HL-60 (cell line): ENCODE data around the gene CENPP.

ENCODE experiments used
- POLR2AphosphoS5 ChIP-seq: IDR thresholded peaks from 2 replicates; pipeline ENCODE4 v1.6.1; 2012; ENCODE audit warnings: low read depth
- REST ChIP-seq: IDR thresholded peaks from 2 replicates; pipeline ENCODE4 v1.6.1; 2012; ENCODE audit warnings: low read depth; ENCODE audit not compliant: insufficient replicate concordance

GRCh38 chr9:92310562-92310961 is 15.2 kb upstream of the CENPP start:
- no peak for TF ChIP-seq POLR2AphosphoS5
- no peak for TF ChIP-seq REST
